H7 (cell line): ENCODE measurements around the gene PIM3. TPM values are rescaled to one million over a fixed set of nuclear protein-coding genes. Genes with fewer than 3 reads are reported as not detected.
"Not testable (repeated sequence)": the region's sequence is repeated elsewhere in the genome, so short reads cannot be mapped to it uniquely, and the experiment has no call there.

Experiments used
- DNase-seq: peaks from one replicate; pipeline ENCODE4 v3.0.0; 2012
- H3K27me3 ChIP-seq: 2 replicates; pipeline ENCODE4 v1.6.0; 2011; ENCODE audit warnings: mild to moderate bottlenecking, low read length; ENCODE audit not compliant: control insufficient read depth, insufficient read depth
- H3K36me3 ChIP-seq: replicated peaks from 2 replicates; pipeline ENCODE4 v1.5.1; 2011; ENCODE audit warnings: low read length; ENCODE audit not compliant: control insufficient read depth, insufficient read depth
- H3K4me3 ChIP-seq: 2 replicates; pipeline ENCODE4 v1.5.1; 2011; ENCODE audit warnings: low read depth, mild to moderate bottlenecking, control low read depth, low read length, moderate library complexity; ENCODE audit not compliant: insufficient read depth
- total RNA-seq: library from RNA; depleted of rRNA; stranded (reverse); fragments of >200 nt; shearing (Covaris generic); gene quantifications from 2 replicates; pipeline ENCODE4 v1.2.3, GENCODE V29; 2014

Gene PIM3
- total RNA-seq, 1 experiment from 2014 or later = 71.2 TPM

DNA sequence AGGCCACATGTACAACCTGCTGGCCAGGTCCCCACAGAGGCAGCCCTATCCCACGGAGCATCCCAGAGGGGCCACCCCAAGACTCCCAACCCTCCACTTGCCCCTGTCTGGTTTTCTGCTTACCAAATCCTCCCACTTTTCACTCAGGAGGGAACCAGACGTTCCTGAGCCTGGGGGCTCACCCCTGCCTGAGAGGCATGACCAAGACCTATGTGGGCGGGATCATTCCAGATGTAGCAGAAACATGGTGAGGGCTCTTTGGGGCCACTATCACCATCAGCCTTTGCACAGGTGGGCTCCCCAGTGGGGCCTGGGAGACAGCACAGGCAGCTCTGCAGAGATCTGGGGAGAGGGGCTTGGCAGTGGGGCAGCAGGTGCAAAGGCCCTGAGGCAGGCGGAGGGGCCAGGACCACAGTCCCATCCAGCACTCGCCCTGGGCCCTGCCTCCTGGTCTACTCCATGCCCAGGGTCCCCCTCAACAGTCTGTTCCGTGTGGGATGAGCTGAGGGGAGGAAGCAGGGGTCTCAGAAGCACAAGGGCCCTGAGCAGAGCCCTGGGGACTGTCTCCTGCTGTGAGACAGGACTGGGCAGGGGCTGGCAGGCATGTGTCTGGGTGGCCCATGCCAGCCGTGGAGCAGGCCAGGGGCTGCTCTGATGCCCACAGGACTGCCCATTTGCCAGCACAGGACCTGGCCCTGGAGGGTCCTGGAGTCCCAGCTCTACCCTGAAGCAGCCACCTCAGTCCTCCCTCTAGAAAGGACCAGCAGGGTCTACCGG is 9.4 kb downstream of the PIM3 start:
- Histone ChIP-seq H3K27me3 (peaks cover 21% of the 10 kb centered on the region), H3K4me3 (no peak overlapping the region), H3K36me3 (no peaks in the 10 kb centered on the region)
- DNase-seq = peak; percentile 57

DNA sequence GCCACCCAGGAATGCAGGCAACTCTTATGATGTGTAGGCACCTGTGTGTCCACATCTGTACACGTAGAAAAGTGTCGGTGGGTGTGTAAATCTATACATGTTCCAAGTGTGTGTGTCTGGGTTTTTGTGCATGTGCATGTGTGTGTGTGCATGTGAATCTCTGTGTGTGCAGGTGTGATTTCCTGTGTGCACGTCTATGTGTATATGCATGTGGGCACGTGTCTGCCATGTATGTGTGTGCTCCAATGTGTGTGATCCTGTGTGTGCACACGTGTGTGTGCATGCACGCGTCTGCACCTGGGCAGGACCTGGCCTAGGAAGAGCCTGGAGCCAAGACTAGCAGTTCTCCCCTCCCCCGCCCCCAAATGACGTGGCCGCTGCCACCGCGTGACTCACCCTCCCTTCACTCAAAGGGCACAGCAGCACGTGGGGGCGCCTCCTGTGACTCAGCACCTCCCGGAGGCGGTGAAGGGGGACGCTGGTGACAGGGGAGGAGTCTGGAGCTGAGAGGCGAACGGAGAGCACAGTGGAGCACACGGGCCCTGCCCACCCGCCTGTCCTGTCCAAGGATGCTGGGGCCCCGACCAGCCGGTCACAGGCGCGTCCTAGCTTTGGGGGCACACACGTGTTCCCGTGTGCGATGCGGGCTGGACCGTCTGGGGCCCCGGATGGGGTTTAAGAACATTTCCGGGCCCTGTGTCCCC is 10.1 kb downstream of the PIM3 start:
- H3K36me3 ChIP-seq = no peaks in the 10 kb centered on the region
- peak; percentile 93 for DNase-seq
- H3K27me3 ChIP-seq = peaks cover 21% of the 10 kb centered on the region
- H3K4me3 ChIP-seq = peak overlapping the region; percentile 49

DNA sequence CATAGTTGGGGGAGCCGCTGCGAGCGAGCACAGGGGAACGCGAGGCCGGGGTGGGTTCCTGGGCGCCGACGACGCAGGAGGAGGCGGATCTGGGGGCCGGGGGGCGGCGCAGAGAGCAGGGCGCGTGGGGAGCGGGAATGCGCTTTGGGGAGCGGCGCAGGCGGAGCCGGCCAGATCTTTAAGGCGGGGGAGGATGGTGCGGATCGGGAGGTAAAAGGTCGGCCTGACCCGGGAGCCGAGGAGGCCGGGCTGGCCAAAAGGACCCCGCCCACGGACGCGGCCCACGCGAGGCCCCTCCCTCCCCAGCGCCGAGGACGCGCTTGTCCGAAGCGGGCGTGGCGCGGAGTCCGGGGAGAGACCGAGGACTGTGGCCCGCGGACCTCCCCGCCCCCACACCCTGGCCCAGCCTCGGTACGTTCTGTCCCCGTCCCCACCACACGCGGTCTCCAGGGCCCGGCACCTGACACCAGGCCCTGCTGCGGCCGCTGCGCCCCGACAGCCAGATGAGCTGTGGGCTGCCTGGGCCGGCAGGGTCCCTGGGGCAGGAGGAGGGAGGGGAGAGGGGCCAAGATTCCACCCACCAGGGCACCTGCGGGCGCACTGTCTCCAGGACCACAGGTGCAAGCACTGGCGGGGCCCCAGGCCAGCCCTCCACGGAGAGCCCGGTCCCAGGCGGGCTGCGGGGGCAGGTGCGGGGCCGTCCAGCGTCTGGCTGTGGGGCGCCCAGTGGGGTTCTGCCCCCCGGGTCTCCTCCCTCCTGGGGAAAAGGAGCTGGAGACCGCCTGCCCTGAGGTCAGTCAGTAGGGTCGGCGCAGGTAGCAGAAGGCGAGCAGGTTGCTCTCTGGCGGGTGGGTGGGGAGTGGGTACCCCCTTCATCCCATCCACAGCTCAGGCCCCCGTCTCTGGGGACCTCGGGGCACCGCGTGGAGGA is 10.9 kb downstream of the PIM3 start:
- peak overlapping the region; percentile 49 for H3K4me3 ChIP-seq
- H3K27me3 ChIP-seq = peaks cover 21% of the 10 kb centered on the region
- H3K36me3 ChIP-seq = no peaks in the 10 kb centered on the region
- DNase-seq = peak; percentile 85

DNA sequence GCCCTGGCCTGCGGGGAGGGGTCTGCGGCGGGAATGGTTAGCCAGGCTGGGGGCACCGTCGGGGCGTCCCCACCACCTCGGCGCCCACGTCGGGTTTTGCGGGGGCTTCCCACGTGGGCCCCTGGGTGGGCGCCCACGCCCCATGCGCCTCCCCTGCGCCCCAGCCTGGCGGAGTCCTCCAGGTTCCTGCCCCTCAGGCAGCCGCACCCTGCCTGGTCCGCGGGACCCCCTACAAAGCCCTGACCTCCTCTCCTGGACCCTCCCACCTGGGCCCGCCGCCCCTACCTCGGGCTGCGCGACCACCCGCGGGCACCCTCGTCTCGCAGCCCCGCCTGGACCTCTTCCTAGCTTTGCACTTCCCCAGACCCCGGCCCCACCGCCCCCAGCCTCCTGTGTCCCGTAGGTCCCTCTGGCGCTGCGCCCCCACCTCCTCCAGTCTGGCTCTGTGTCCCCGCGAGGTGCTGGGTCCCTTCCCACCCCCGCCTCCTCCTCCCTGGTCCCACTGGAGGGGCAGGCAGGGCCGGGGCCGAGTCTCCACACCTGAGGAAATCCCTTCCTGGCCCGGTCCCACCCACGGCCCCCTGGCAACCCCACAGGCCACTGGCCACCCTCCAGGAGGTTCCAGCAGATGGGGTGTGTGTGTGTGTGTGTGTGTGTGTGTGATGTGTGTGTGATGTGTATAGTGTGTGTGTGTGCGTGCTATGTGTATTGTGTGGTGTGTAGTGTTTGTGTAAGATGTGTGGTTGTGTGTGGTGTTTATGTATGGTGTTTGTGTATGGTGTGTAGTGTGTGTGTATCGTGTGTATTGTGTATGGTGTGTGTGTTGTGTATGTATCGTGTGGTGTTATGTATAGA is 11.8 kb downstream of the PIM3 start:
- peak; percentile 78 for DNase-seq
- Histone ChIP-seq H3K27me3 (peaks cover 21% of the 10 kb centered on the region), H3K36me3 (no peaks in the 10 kb centered on the region), H3K4me3 (no peak overlapping the region; the same call in 1 of the 2 replicates)

DNA sequence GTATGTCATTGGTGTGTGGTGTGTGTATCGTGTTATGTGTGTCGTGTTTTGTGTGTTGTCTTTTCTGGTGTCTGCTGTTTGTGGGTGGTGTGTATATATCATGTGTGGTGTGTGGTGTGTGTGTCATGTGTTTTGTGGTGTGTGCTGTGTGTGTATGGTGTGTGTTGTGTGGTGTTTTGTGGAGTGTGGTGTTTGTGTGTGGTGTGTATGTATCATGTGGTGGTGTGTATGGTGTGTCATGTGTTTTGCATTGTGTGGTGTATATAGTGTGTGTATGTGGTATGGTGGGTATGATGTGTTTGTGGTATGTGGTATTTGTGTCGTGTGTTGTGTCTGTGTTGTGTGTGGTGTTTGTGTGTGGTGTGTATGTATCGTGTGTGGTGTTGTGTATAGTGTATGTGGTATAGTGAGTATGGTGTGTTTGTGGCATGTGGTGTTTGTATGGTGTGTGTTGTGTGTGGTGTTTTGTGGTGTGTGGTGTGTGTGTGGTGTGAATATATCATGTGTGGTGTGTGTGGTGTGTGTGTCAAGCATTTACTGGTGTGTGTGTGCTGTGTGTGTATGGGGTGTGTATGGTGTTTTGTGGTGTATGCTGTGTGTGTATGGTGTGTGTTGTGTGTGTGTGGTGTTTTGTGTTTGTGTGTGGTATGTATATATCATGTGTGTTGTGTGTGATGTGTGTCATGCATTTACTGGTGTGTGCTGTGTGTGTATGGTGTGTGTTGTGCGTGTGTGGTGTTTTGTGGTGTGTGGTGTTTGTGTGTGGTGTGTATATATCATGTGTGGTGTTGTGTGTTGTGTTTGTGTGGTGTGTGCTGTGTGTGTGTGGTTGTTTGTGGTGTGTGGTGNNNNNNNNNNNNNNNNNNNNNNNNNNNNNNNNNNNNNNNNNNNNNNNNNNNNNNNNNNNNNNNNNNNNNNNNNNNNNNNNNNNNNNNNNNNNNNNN is 12.7 kb downstream of the PIM3 start:
- peaks cover 21% of the 10 kb centered on the region for H3K27me3 ChIP-seq
- no peaks in the 10 kb centered on the region for H3K36me3 ChIP-seq
- DNase-seq = no peak
- H3K4me3 ChIP-seq = no peak overlapping the region

DNA sequence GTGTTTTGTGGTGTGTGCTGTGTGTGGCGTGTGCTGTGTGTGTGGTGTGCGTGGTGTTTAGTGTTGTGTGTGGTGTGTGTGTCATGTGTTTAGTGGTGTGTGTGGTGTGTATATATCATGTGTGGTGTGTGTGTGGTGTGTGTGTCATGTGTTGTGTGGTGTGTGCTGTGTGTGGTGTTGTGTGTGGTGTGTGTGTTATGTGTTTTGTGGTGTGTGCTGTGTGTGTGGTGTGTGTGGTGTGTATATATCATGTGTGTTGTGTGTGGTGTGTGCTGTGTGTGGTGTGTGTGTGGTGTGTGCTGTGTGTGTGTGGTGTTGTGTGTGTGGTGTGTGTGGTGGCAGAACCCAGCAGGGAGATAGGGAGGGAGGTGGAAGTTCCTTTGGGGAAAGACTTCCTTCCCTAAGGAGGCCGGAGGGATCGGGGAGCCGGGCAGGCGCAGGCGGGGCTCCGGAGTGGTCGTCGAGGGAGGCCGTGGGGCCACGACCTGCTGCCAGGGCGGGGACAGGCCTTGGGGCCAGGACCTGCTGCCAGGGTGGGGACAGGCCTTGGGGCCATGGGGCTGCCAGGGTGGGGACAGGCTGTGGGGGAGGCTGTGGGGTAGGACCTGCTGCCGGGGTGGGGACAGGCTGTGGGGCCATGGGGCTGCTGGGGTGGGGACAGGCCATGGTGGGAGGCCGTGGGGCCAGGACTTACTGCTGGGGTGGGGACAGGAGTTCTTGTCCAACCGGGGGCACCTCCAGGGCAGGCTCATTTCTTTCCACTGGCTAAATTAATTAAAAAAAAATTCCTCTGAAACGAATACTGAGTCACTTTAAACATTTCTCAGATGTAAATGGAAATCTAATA is 15.2 kb downstream of the PIM3 start:
- peak; percentile 86 for DNase-seq
- H3K4me3 ChIP-seq = no peak overlapping the region
- H3K27me3 ChIP-seq = peaks cover 17% of the 10 kb centered on the region
- no peaks in the 10 kb centered on the region for H3K36me3 ChIP-seq

DNA sequence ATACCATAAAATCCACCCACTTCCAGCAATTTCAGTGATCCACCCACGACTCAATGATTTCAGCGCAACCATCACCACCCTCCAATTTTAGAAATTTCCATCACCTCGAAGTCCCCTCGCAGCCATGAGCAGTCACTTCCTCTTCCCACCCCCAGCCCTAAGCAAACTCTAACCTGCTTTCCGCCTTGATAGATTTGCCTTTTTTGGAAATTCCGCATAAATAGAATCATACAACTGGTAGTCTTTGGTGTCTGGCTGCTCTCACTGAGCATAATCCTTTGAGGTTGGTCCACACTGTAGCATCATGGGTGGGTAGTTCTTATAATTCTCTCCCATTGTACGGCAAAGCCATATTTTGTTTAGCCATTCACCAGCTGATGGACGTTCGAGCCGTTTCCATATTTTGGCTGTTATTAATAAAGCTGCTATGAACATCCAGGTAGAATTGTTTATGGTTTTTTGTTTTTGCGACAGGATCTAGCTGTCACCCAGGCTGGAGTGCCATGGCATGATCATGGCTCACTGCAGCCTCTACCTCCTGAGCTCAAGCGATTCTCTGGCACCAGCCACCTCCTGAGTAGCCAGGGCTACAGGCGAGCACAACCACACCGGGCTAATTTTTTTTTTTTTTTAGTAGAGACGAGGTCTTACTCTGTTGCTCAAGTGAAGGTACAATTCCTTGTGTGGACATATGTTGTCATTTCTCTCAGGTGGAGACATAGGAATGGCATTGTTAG is 16.0 kb downstream of the PIM3 start:
- Histone ChIP-seq H3K27me3 (peaks cover 9% of the 10 kb centered on the region), H3K36me3 (no peaks in the 10 kb centered on the region), H3K4me3 (no peak overlapping the region)
- peak; percentile 43 for DNase-seq

DNA sequence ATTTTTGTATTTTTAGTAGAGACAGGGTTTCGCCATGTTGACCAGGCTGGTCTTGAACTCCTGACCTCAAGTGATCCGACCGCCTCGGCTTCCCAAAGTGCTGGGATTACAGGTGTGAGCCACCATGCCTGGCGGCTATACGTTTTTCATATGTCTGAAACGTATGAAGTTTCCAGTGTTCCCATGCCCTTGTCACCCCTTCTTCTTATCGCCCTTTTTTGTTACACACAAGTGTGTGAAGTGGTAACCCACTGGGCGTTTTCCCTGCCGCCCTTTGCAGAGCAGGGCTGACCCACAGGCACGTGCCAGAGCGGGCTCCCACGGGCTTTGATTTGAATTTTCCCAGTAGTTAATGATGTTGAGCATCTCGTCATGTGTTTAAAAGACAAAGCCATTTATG is 17.0 kb downstream of the PIM3 start:
- DNase-seq = no peak
- no peak overlapping the region for H3K4me3 ChIP-seq
- H3K36me3 ChIP-seq = no peaks in the 10 kb centered on the region
- peaks cover 3% of the 10 kb centered on the region for H3K27me3 ChIP-seq

DNA sequence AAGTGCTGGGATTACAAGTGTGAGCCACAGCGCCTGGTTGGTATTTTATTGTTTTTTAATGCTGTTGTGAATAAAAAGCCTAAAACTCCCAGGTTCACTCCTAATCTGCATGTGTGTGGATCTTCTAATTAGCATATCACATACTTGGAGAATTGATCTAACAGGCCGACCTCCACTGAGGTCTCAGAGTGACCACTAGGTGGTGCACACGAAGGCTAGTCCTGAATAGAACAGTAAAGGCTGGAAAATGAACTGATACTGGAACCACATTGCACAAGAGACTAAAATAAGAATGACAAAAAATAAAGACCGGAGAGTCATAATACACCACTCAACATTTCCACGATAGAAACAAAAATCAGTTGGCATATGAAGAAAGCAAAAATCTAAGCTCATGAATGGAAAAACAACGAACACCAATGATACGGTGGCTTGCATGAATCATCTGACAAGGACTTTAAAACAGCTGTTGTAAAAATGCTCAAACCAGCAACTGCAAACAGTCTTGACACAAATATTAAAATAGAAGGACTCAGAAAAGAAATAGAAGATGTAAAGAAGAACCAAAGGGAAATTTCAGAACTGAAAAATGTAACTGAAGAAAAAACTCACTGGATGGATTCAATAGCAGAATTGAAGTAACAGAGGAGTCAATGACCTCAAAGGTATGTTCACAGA is 19.2 kb downstream of the PIM3 start:
- DNase-seq = peak; percentile 88
- no peaks in the 10 kb centered on the region for H3K36me3 ChIP-seq
- no peak overlapping the region for H3K4me3 ChIP-seq

DNA sequence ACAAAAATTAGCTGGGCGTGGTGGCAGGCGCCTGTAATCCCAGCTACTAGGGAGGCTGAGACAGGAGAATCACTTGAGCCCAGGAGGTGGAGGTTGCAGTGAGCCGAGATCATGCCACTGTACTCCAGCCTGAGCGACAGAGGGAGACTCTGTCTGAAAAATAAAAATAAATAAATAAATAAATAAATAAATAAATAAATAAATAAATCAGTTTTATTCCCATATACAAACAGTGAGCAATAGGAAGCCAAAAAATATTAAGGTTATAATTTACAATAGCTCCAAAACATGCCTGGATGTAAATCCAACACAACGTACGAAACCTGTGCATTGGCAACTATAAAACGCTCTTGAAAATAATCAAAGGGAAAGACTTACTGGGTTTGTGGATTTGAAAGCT is 21.2 kb downstream of the PIM3 start:
- DNase-seq, H3K4me3 ChIP-seq, H3K36me3 ChIP-seq: not testable (repeated sequence)
- H3K27me3 ChIP-seq = peaks cover 20% of the 10 kb centered on the region

More for the DNA sequence above, 19.2 kb downstream of the PIM3 start:
- H3K27me3 ChIP-seq = peaks cover 18% of the 10 kb centered on the region

DNA sequence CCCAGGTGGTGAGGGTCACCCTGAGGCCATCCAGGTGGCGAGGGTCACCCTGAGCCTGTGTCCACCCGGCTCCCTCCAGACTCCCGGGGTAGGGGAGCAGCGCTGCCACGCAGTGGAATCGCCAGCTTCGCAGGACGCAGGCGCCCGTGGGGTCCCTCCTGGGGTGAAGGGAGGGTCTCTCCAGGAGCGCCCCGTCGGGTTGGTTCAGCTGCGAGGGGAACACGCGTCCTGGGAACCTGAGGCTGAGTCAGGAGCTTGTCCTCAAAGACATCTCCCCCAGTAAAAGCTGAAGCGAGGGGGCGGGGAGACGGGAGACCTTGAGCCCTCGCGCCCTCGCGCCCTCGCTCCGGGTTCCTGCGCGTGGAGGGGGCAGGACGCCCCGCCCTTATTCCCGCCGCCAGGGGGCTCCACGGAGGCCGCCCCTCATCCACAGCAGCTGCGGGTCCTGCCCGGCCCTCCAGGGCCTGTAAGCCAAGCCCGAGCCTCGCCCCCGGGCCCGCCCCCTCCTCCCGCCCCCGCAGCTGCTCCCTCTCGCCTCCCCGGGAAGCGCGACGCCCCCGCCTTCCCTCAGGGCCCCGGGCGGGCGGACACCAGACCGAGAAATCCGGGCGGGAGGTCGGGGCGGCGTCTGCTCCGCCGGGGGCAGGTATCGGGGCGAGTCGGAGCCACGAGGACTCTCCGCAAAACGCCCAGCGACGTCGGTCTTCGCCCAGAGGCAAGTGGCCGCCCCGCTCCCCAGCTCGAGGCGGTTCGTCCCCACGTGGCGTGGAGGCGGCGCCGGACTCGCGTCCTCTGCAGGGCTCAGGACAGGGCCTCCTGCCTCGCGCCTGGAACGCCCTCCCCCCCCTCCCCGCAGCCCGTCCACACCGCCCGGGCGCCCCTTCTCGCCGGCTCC is 22.8 kb downstream of the PIM3 start:
- Histone ChIP-seq H3K27me3 (peaks cover 20% of the 10 kb centered on the region), H3K4me3 (peak overlapping the region; percentile 39), H3K36me3 (no peaks in the 10 kb centered on the region)
- DNase-seq = peak; percentile 96
